B cell (primary cell): ENCODE data around the gene ACSM3.

ENCODE experiments used
- CTCF ChIP-seq: fragments of 200-600 bp; IDR thresholded peaks from one replicate; pipeline ENCODE4 v1.8.0; 2022; ENCODE audit warnings: antibody characterized with exemption, mild to moderate bottlenecking
- EZH2 ChIP-seq: IDR thresholded peaks from 2 replicates; pipeline ENCODE4 v1.6.1; 2012; ENCODE audit warnings: borderline replicate concordance, low read depth, mild to moderate bottlenecking, moderate library complexity, low read length; ENCODE audit not compliant: insufficient read depth, poor library complexity, severe bottlenecking

- TF ChIP-seq CTCF (no peak), EZH2 (no peak)
Observed at GRCh38 chr16:20807862-20808261, 44.0 kb downstream of the ACSM3 start.
